OCI-LY3 (cell line): ENCODE data around the gene CALD1.

ENCODE experiments used
- CTCF ChIP-seq: fragments of 200-600, 300-600 bp; sonication (generic); IDR thresholded peaks from 2 replicates; pipeline ENCODE4 v1.5.1; 2014; ENCODE audit warnings: antibody characterized with exemption, low read length, low read depth
- EZH2phosphoT487 ChIP-seq: fragments of 200-600 bp; shearing (Covaris generic); IDR thresholded peaks from 2 replicates; pipeline ENCODE4 v1.6.1; 2018; ENCODE audit warnings: antibody characterized with exemption, mixed run types, low read depth

DNA sequence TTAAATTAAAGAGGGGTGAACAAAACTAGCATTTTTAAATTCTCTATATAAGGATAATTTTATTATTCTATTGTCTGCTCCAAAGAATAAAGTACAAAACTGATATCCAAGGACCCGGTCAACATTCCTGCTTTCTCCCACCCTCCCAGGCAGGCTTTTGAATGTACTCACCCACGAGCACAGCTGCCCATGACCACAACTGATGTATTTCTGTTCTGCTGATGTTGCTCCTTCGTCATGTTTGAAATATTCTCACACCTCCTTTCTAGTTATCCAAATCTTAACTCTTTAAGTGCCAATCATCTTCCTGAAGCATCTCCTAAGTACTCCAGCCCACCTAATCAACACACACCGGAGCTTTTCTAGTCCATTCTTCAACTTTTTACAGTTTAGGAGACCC is 46.7 kb downstream of the CALD1 start:
- TF ChIP-seq CTCF (no peak), EZH2phosphoT487 (no peak)
